Thyroid gland (tissue), 4 donors: ENCODE measurements around the gene FOSL1. TPM values are rescaled to one million over a fixed set of nuclear protein-coding genes. Genes with fewer than 3 reads are reported as not detected.
"Not testable (repeated sequence)": the region's sequence is repeated elsewhere in the genome, so short reads cannot be mapped to it uniquely, and the experiment has no call there.

Experiments
- DNase-seq, 2 donors: peaks; one replicate each; pipeline ENCODE4 v3.0.0-alpha.2; 2019
- H3K27ac ChIP-seq, 3 donors: fragments of 200-600 bp; sonication (generic); 1 replicate in 2 of 3; 2 replicates in 1 of 3; pipeline ENCODE4 v1.5.1; 2016 to 2019; ENCODE audit warnings: mild to moderate bottlenecking in 1 of 3, moderate library complexity in 1 of 3
- H3K27me3 ChIP-seq: fragments of 200-600 bp; sonication (generic); one replicate; pipeline ENCODE4 v1.5.1; 2019
- H3K36me3 ChIP-seq, 2 donors: fragments of 200-600 bp; sonication (generic); one replicate each; pipeline ENCODE4 v1.5.1; 2016 to 2019
- H3K4me1 ChIP-seq, 2 donors: fragments of 200-600 bp; sonication (generic); one replicate each; pipeline ENCODE4 v1.5.1; 2017 to 2019
- H3K4me3 ChIP-seq, 3 donors: fragments of 200-600 bp; sonication (generic); replicated peaks in 1 of 3; 1 replicate in 2 of 3; 2 replicates in 1 of 3; pipeline ENCODE4 v1.5.1; 2016; ENCODE audit warnings: mild to moderate bottlenecking in 1 of 3
- H3K9me3 ChIP-seq: fragments of 200-600 bp; sonication (generic); one replicate; pipeline ENCODE4 v1.5.1; 2017
- POLR2A ChIP-seq, 2 donors: fragments of 450-650 bp; IDR thresholded peaks; one replicate each; pipeline ENCODE4 v1.6.1; 2017; ENCODE audit warnings: antibody characterized with exemption in 2 of 2, mild to moderate bottlenecking in 2 of 2, moderate library complexity in 1 of 2
- WGBS, 2 donors: methylation state at CpG; one replicate each; pipeline ENCODE4 v1.1.5; 2017; 5-methylcytosine and 5-hydroxymethylcytosine counted together
- intact Hi-C: fragments of 100-400 bp; cut with DNase I; formaldehyde crosslinking; loops from one replicate; pipeline ENCODE4 v1.15.1; 2023
- total RNA-seq, 4 donors: library from RNA; depleted of rRNA; stranded (reverse); fragments of >200 nt; gene quantifications; one replicate each; pipeline ENCODE4 v1.2.3, GENCODE V29; 2016
- TF ChIP-seq, protein P1 (sequence below), 6 experiments: fragments of 200-600 bp in 3 of 6; fragments of 450-650 bp in 3 of 6; sonication (generic) in 3 of 6; IDR thresholded peaks; one replicate each; pipeline ENCODE4 v1.5.1; 2016 to 2019; ENCODE audit warnings: antibody characterized with exemption in 6 of 6, mild to moderate bottlenecking in 2 of 6, inconsistent platforms in 1 of 6, moderate library complexity in 1 of 6

Gene FOSL1
- total RNA-seq, 4 donors from 2014 or later, result 0.33 to 1.6 (median 1.5) TPM

DNA sequence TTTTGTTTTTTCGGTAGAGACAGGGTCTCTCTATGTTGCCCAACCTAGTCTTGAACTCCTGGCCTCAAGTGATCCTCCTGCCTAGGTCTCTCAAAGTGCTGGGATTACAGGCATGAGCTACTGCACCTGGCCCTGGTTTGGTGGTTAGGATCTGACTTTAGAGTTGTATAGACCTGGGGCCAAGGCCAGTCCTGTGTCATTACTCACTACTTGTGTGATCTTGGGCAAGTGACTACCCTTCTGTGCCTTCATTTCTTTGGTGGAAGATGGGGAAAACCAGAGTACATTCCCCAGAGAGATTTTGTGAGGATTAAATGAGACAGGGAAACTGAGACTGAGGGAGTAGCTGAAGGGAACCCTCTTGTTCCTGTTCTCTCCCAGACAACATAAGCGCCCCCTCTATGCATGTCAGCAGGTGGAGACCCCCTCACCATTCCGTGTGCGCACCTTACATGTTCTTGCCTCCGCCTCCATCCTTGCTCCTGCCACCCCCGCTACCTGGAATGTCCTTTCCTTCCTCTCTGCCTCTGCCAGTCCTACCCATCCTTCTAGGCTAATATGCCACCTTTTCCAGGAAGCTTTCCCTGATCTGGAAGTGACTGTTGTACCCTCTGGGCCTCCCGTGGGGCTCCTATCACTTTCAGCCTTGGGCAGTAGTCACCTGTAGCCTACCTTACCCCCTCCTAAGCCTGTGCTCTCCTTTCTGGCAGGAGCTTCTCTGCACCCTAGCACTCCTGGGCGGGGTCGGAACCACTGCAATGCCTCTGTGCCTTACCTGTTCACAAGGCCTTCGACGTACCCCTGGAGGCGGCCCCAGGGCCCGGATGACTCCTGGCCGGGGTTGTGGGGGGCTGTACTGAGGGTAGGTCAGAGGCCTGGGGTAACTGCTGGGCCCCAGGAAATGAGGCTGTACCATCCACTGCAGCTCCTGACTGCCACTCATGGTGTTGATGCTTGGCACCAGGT is 3.9 kb downstream of the FOSL1 start:
- Histone ChIP-seq H3K27me3 (peaks cover 9% of the 10 kb centered on the region), H3K4me1 (peaks cover 21 to 39% of the 10 kb centered on the region in 2 donors), H3K4me3 (no peak overlapping the region), H3K36me3 (no peaks in the 10 kb centered on the region), H3K9me3 (no peaks in the 10 kb centered on the region), H3K27ac (no peak overlapping the region)
- TF ChIP-seq, protein P1, sequence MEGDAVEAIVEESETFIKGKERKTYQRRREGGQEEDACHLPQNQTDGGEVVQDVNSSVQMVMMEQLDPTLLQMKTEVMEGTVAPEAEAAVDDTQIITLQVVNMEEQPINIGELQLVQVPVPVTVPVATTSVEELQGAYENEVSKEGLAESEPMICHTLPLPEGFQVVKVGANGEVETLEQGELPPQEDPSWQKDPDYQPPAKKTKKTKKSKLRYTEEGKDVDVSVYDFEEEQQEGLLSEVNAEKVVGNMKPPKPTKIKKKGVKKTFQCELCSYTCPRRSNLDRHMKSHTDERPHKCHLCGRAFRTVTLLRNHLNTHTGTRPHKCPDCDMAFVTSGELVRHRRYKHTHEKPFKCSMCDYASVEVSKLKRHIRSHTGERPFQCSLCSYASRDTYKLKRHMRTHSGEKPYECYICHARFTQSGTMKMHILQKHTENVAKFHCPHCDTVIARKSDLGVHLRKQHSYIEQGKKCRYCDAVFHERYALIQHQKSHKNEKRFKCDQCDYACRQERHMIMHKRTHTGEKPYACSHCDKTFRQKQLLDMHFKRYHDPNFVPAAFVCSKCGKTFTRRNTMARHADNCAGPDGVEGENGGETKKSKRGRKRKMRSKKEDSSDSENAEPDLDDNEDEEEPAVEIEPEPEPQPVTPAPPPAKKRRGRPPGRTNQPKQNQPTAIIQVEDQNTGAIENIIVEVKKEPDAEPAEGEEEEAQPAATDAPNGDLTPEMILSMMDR (IDR thresholded peaks at IDR 0.05), result no peak
- TF ChIP-seq POLR2A (IDR thresholded peaks at IDR 0.05), result no peak
- 91 to 93% methylated on average over 14 of the region's 14 CpGs for WGBS, 2 donors
- DNase-seq, result no peak
- intact Hi-C loops, result no loop called here

DNA sequence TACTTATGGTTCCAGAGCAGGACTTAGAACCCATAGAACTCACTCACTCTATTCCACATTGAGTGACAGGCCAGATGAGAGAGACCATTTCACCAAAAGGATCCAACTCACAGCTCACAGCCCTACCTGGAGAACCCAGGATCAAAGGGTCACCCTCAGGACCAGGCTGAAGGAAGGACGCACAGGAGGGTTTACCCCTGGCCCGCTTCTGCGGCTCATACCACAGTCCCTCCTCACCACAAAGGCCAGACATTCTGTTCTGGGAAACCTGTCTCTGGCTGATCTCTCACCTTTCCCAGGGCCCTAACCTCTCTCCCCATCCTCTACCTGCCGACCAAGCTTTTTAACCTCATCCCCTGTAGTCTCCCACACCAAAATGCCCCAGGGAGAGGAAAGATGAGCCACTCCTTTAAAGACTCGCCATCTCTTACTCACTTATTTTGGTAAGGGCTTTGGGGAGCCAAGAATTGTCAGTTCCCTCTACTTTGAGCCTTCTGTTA is 4.7 kb downstream of the FOSL1 start:
- Histone ChIP-seq H3K27me3 (peaks cover 9% of the 10 kb centered on the region), H3K4me3 (no peak overlapping the region), H3K4me1 (peaks cover 22 to 43% of the 10 kb centered on the region in 2 donors), H3K27ac (no peak overlapping the region), H3K9me3 (no peaks in the 10 kb centered on the region), H3K36me3 (no peaks in the 10 kb centered on the region)
- no peak for DNase-seq
- intact Hi-C loops, result no loop called here
- WGBS, 2 donors, result 94% methylated on average over 5 of the region's 5 CpGs
- no peak for TF ChIP-seq POLR2A (IDR thresholded peaks at IDR 0.05)
- TF ChIP-seq, protein P1 (IDR thresholded peaks at IDR 0.05), result no peak

DNA sequence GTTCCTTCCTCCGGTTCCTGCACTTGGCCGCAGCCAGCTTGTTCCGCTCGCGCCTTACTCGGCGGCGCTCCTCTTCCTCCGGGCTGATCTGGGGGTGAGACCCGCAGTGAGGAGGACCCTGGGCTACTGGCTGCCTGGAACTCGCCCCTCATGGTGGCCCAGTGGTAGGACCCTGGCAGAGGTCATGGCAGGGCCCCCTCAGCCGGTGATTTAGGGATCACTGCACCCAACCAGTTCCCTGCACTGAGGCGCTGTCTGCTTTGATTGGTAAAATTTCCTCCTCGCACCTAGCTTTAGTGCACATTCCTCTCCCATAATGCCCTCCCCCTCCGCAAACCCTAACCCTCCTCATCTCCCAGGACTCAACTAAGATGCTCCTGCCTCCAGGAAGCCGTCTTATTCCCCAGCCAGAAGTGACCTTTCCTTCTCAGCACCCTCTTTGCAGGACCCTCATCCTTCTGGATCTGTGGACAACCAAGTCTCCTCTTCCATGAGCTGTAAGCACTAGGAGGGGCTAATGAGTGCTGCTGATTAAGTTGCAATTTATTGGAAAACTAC is 6.1 kb downstream of the FOSL1 start:
- DNase-seq, result no peak
- H3K27ac ChIP-seq, result peak overlapping the region; percentile 61 to 82 (median 62)
- WGBS, 2 donors, result 75 to 81% methylated on average over 16 of the region's 16 CpGs
- H3K4me3 ChIP-seq, result no peak overlapping the region
- TF ChIP-seq POLR2A (IDR thresholded peaks at IDR 0.05), result no peak
- intact Hi-C loops, result no loop called here
- H3K36me3 ChIP-seq, result no peaks in the 10 kb centered on the region
- H3K9me3 ChIP-seq, result no peaks in the 10 kb centered on the region
- H3K27me3 ChIP-seq, result peaks cover under 1% of the 10 kb centered on the region
- H3K4me1 ChIP-seq, result peaks cover 22 to 44% of the 10 kb centered on the region in 2 donors

DNA sequence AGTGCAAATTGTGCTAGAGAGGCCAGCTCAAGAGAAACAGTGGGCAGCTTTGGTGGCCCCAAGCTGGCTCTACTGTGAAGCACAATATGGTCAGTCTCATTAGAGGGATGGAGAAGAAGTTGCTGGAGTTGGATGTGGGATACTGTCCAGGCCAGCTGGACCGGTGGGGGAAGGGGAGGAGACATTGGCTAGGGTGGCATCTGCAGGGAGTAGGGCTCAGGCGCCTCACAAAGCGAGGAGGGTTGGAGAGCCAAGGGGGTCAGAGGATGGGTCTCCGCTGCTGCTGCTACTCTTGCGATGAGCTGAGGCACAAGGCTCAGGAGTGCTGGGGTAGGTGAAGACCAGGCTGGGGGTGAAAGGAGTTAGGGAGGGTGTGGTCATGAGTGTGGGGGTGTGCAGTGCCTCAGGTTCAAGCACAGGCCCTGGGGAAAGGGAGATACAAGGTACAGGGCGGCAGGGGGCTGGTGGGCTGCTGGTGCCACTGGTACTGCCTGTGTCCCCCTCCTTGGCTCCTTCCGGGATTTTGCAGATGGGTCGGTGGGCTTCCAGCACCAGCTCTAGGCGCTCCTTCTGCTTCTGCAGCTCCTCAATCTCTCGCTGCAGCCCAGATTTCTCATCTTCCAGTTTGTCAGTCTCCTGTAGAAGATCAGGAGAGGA is 7.4 kb downstream of the FOSL1 start:
- TF ChIP-seq, protein P1 (IDR thresholded peaks at IDR 0.05), result no peak
- TF ChIP-seq POLR2A (IDR thresholded peaks at IDR 0.05), result no peak
- intact Hi-C loops, result no loop called here
- Histone ChIP-seq H3K9me3 (no peaks in the 10 kb centered on the region), H3K4me1 (peaks cover 28 to 47% of the 10 kb centered on the region in 2 donors), H3K27ac (peak overlapping the region in 2 of 3 donors; percentile 62 to 82), H3K4me3 (no peak overlapping the region), H3K27me3 (no peaks in the 10 kb centered on the region), H3K36me3 (no peaks in the 10 kb centered on the region)
- DNase-seq, result no peak
- WGBS, 2 donors, result 77 to 78% methylated on average over 10 of the region's 10 CpGs

DNA sequence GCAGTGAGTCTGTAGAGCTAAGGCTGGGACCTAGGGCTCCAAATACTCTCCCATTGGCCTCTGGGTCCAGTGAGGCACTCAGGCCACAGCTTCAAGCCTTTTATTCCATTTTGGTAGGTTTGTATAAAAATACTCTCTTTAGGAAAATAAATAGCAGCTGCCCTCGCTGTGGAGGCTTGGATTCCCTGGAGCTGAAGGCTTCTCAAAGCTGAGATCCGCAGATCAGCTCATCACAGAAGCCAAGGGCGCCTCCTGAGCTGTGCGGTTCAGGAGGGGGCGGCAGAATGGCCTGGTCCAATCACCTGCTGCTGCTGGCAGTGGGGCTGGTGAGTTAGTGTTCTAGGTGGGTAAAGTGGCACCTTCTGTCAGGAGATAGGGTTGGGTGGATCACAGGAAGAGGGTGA is 8.0 kb downstream of the FOSL1 start:
- H3K27me3 ChIP-seq, H3K36me3 ChIP-seq, H3K9me3 ChIP-seq, DNase-seq, intact Hi-C loops: not testable (repeated sequence)
- Histone ChIP-seq H3K27ac (peak overlapping the region; percentile 83 to 97 (median 83)), H3K4me3 (peak overlapping the region in 1 of 3 donors; percentile 59), H3K4me1 (peaks cover 34 to 54% of the 10 kb centered on the region in 2 donors)
- 68 to 77% methylated on average over 5 of the region's 5 CpGs for WGBS, 2 donors
